ENCODE measurements around the gene RPL18. TPM values are rescaled to one million over a fixed set of nuclear protein-coding genes. Genes with fewer than 3 reads are reported as not detected.
"Not testable (repeated sequence)": the region's sequence is repeated elsewhere in the genome, so short reads cannot be mapped to it uniquely, and the experiment has no call there.

RPL18 gene
- polyA plus RNA-seq, 4 donors, result 2,041 to 3,184 (median 2,596) TPM

DNA sequence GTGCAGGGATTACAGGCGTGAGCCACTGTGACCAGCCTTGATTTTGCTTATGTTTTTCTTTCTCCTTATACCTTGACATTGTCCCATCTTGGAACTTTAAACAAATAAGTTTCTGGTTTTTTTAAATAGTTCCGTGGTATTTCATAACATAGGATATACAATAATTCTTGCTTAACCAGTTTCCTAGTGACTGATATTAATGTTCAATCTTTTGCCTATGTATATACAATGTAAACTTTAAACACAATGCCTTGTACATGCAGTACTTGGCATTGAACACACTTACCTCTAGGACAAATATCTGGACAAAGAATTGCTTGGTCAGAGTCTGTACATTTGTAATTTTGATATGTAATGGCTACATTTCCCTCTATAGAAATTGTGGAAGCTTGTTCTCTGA, 36.8 kb downstream of the RPL18 start:
- Histone ChIP-seq H3K27ac (ENCODE audit: low read depth in 1 of 3, low read length in 2 of 3) (no peak overlapping the region), H3K4me3 (ENCODE audit: low read depth in 1 of 3, low read length in 3 of 3) (no peak overlapping the region), H3K36me3 (ENCODE audit: control insufficient read depth in 3 of 3, insufficient read depth in 2 of 3, low read depth in 1 of 3, low read length in 3 of 3) (no peaks in the 10 kb centered on the region), H3K9me3 (ENCODE audit: control insufficient read depth in 2 of 2, insufficient read depth in 1 of 2, low read depth in 1 of 2, low read length in 1 of 2) (peaks cover 0 to 8% of the 10 kb centered on the region in 2 donors), H3K4me1 (ENCODE audit: control insufficient read depth in 3 of 3, insufficient read depth in 2 of 3, low read depth in 1 of 3, low read length in 2 of 3) (peaks cover 0 to 3% (median 0%) of the 10 kb centered on the region in 3 donors), H3K27me3 (ENCODE audit: control insufficient read depth in 3 of 3, insufficient read depth in 3 of 3, low read length in 3 of 3) (no peaks in the 10 kb centered on the region)
- DNase-seq (no peak), FAIRE-seq (no peak)
- 64 to 75% (median 72%) methylated on average over 2 of the region's 2 CpGs for whole genome bisulfite sequencing, 3 donors

DNA sequence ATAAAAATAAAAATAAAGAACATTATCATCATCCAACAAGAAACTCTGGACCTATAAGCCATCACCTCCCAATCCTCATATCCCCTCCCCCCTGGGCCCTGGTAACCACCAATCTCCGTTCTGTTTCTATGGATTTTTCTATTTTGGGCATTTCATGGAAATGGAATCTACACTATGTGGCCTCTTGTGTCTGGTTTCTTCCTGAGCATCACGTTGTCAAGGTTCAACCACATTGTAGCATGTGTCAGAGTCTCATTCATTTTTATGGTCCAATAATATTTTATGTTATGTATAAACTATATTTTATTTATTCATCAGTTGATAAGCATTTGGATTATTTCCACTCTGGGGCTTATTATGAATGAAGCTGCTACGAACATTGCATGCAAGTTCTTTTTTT, 40.1 kb downstream of the RPL18 start:
- peak in 1 of 2 donors; percentile 36 for DNase-seq

DNA sequence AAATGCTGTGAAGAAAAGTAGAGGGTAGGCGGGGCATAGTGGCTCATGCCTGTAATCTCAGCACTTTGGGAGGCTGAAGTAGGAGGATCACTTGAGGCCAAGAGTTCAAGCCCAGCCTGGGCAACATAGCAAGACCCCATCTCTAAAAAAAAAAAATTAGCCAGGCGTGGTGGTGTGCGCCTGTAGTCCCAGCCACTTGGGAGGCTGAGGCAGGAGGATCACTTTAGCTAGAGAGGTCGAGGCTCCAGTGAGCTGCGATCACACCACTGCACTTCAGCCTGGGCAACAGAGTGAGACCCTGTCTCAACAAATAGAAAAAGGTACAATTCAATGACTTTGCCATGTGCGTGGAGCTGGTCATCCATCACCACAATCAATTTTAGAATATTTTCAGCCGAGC, 41.1 kb downstream of the RPL18 start:
- H3K27me3 ChIP-seq (ENCODE audit: control insufficient read depth in 3 of 3, insufficient read depth in 3 of 3, low read length in 3 of 3); H3K9me3 ChIP-seq (ENCODE audit: control insufficient read depth in 2 of 2, insufficient read depth in 1 of 2, low read depth in 1 of 2, low read length in 1 of 2); H3K4me3 ChIP-seq (ENCODE audit: low read depth in 1 of 3, low read length in 3 of 3); H3K36me3 ChIP-seq (ENCODE audit: control insufficient read depth in 3 of 3, insufficient read depth in 2 of 3, low read depth in 1 of 3, low read length in 3 of 3); H3K4me1 ChIP-seq (ENCODE audit: control insufficient read depth in 3 of 3, insufficient read depth in 2 of 3, low read depth in 1 of 3, low read length in 2 of 3); DNase-seq; H3K27ac ChIP-seq (ENCODE audit: low read depth in 1 of 3, low read length in 2 of 3); FAIRE-seq: not testable (repeated sequence)
- 88 to 91% (median 90%) methylated on average over 7 of the region's 7 CpGs for WGBS, 3 donors

More for the DNA sequence above, 40.1 kb downstream of the RPL18 start:
- H3K4me1 ChIP-seq (ENCODE audit: control insufficient read depth in 3 of 3, insufficient read depth in 2 of 3, low read depth in 1 of 3, low read length in 2 of 3), result peaks cover 0 to under 1% (median 0%) of the 10 kb centered on the region in 3 donors
- 24 to 32% (median 32%) methylated on average over 3 of the region's 3 CpGs for WGBS, 3 donors
- H3K27me3 ChIP-seq (ENCODE audit: control insufficient read depth in 3 of 3, insufficient read depth in 3 of 3, low read length in 3 of 3), result no peaks in the 10 kb centered on the region
- FAIRE-seq, result no peak
- no peak overlapping the region for H3K27ac ChIP-seq (ENCODE audit: low read depth in 1 of 3, low read length in 2 of 3)
- no peak overlapping the region for H3K4me3 ChIP-seq (ENCODE audit: low read depth in 1 of 3, low read length in 3 of 3)
- no peaks in the 10 kb centered on the region for H3K9me3 ChIP-seq (ENCODE audit: control insufficient read depth in 2 of 2, insufficient read depth in 1 of 2, low read depth in 1 of 2, low read length in 1 of 2)
- H3K36me3 ChIP-seq (ENCODE audit: control insufficient read depth in 3 of 3, insufficient read depth in 2 of 3, low read depth in 1 of 3, low read length in 3 of 3), result no peaks in the 10 kb centered on the region

DNA sequence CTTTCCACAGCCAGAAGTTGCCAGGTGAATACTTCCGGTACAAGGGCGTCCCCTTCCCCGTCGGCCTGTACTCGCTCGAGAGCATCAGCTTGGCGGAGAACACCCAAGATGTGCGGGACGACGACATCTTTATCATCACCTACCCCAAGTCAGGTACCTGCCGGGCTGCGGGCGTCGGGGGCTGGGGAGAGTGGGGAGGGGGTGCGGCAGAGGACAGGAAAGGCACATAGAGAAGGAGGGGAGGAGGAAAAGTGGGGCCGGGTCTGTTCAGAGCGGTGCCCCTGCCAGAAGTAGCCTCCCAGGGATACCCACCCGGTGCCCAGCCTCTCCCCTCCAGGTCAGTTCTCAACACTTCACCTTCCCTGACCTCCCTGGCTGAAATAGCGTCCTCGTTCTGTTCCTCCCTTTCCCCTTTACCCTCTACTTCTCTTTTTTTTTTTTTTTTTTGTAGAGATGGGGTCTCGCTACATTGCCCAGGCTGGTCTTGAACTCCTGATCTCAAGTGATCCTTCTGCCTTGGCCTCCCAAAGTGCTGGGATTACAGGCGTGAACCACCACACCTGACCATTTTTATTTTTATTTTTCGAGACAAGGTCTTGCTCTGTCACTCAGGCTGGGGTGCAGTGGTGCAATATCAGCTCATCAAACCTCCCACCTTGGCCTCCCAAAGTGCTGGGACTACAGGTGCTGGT, 42.9 kb downstream of the RPL18 start:
- Histone ChIP-seq H3K9me3 (ENCODE audit: control insufficient read depth in 2 of 2, insufficient read depth in 1 of 2, low read depth in 1 of 2, low read length in 1 of 2) (no peaks in the 10 kb centered on the region), H3K27me3 (ENCODE audit: control insufficient read depth in 3 of 3, insufficient read depth in 3 of 3, low read length in 3 of 3) (no peaks in the 10 kb centered on the region), H3K4me3 (ENCODE audit: low read depth in 1 of 3, low read length in 3 of 3) (no peak overlapping the region), H3K27ac (ENCODE audit: low read depth in 1 of 3, low read length in 2 of 3) (no peak overlapping the region), H3K36me3 (ENCODE audit: control insufficient read depth in 3 of 3, insufficient read depth in 2 of 3, low read depth in 1 of 3, low read length in 3 of 3) (no peaks in the 10 kb centered on the region), H3K4me1 (ENCODE audit: control insufficient read depth in 3 of 3, insufficient read depth in 2 of 3, low read depth in 1 of 3, low read length in 2 of 3) (no peaks in the 10 kb centered on the region)
- no peak for DNase-seq
- no peak for FAIRE-seq
- 82 to 92% (median 91%) methylated on average over 16 to 23 of the region's 23 CpGs for WGBS, 3 donors

DNA sequence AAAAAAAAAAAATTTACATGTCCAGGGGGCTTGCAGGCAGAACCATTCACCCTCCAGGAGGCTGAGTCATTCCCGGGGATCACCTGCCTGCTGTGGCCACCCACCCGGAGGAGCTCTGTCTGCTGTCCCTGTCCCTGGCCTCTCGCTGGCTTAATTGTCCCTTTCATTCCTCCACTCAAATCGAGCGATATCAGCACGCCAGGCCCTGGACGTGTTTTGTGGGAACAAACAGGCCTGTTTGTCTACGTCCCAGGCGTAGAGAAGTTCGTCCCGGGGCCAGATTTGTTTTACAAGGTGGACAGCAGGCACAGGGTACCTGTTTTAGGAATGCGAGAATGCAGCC, 45.8 kb downstream of the RPL18 start:
- H3K36me3 ChIP-seq (ENCODE audit: control insufficient read depth in 3 of 3, insufficient read depth in 2 of 3, low read depth in 1 of 3, low read length in 3 of 3), result no peaks in the 10 kb centered on the region
- H3K9me3 ChIP-seq (ENCODE audit: control insufficient read depth in 2 of 2, insufficient read depth in 1 of 2, low read depth in 1 of 2, low read length in 1 of 2), result no peaks in the 10 kb centered on the region
- FAIRE-seq (no peak), DNase-seq (no peak)
- peaks cover 0 to 1% (median 0%) of the 10 kb centered on the region in 3 donors for H3K4me1 ChIP-seq (ENCODE audit: control insufficient read depth in 3 of 3, insufficient read depth in 2 of 3, low read depth in 1 of 3, low read length in 2 of 3)
- H3K27ac ChIP-seq (ENCODE audit: low read depth in 1 of 3, low read length in 2 of 3), result no peak overlapping the region
- peaks cover 0 to 5% (median 0%) of the 10 kb centered on the region in 3 donors for H3K27me3 ChIP-seq (ENCODE audit: control insufficient read depth in 3 of 3, insufficient read depth in 3 of 3, low read length in 3 of 3)
- 77 to 87% (median 79%) methylated on average over 12 of the region's 12 CpGs for WGBS, 3 donors
- no peak overlapping the region for H3K4me3 ChIP-seq (ENCODE audit: low read depth in 1 of 3, low read length in 3 of 3)

DNA sequence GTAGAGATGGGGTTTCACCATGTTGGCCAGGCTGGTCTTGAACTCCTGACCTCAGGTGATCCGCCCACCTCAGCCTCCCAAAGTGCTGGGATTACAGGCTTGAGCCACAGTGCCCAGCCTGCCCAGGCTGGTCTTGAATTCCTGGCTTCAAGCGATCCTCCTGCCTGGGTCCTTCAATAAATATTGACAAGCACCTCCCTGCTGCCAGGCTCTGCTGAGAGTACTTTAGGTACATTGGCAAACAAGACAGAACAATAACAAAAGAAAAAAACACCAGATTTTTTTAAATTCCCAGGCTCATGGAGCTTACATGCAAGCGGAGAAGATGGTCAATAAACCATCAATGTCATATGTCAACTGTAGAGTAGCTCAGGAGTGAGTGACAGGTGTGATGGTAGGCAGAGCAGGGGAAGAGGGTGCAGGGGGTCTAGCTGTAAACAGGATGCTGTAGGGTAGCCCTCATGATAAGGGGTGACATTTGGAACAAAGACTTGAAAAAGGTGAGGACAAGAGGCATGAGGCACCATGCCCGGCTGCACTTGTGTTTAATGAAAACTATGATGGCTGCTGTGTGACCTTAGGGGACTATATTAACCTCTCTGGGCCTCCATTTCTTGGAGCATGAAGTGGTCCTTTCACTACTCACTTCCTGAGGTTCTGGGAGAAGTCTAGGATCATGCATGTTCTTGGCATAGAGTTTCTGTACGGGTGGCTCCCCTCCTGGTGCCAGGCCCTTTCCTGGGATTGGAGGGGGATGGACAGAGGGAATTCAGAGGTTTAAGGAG, 47.4 kb downstream of the RPL18 start:
- no peaks in the 10 kb centered on the region for H3K9me3 ChIP-seq (ENCODE audit: control insufficient read depth in 2 of 2, insufficient read depth in 1 of 2, low read depth in 1 of 2, low read length in 1 of 2)
- no peak overlapping the region for H3K27ac ChIP-seq (ENCODE audit: low read depth in 1 of 3, low read length in 2 of 3)
- no peak overlapping the region for H3K4me3 ChIP-seq (ENCODE audit: low read depth in 1 of 3, low read length in 3 of 3)
- peaks cover 0 to 1% (median 0%) of the 10 kb centered on the region in 3 donors for H3K4me1 ChIP-seq (ENCODE audit: control insufficient read depth in 3 of 3, insufficient read depth in 2 of 3, low read depth in 1 of 3, low read length in 2 of 3)
- DNase-seq (no peak), FAIRE-seq (no peak)
- no peaks in the 10 kb centered on the region for H3K36me3 ChIP-seq (ENCODE audit: control insufficient read depth in 3 of 3, insufficient read depth in 2 of 3, low read depth in 1 of 3, low read length in 3 of 3)
- 61 to 68% (median 64%) methylated on average over 4 to 5 of the region's 5 CpGs for WGBS, 3 donors
- peaks cover 0 to 5% (median 0%) of the 10 kb centered on the region in 3 donors for H3K27me3 ChIP-seq (ENCODE audit: control insufficient read depth in 3 of 3, insufficient read depth in 3 of 3, low read length in 3 of 3)

DNA sequence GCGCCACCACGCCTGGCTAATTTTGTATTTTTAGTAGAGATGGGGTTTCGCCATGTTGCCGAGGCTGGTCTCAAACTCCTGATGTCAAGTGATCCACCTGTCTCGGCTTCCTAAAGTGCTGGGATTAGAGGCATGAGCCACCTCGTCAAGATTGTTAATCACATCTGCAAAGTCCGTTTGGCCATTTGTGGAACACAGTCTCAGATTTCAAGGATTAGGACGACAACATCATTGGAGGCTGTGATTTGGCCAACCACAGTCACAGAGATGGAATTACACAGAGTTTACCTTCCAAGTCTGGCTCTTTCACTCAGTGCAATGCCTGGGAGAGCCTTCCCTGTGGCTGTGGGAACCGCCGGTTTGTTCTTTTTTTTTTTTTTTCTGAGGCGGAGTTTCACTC, 49.2 kb downstream of the RPL18 start:
- Histone ChIP-seq H3K4me3 (ENCODE audit: low read depth in 1 of 3, low read length in 3 of 3) (no peak overlapping the region), H3K36me3 (ENCODE audit: control insufficient read depth in 3 of 3, insufficient read depth in 2 of 3, low read depth in 1 of 3, low read length in 3 of 3) (no peaks in the 10 kb centered on the region), H3K27ac (ENCODE audit: low read depth in 1 of 3, low read length in 2 of 3) (no peak overlapping the region), H3K4me1 (ENCODE audit: control insufficient read depth in 3 of 3, insufficient read depth in 2 of 3, low read depth in 1 of 3, low read length in 2 of 3) (peaks cover 0 to 1% (median 0%) of the 10 kb centered on the region in 3 donors), H3K9me3 (ENCODE audit: control insufficient read depth in 2 of 2, insufficient read depth in 1 of 2, low read depth in 1 of 2, low read length in 1 of 2) (no peaks in the 10 kb centered on the region), H3K27me3 (ENCODE audit: control insufficient read depth in 3 of 3, insufficient read depth in 3 of 3, low read length in 3 of 3) (peaks cover 0 to 5% (median 0%) of the 10 kb centered on the region in 3 donors)
- DNase-seq (no peak), FAIRE-seq (no peak)
- 64 to 85% (median 79%) methylated on average over 11 of the region's 11 CpGs for WGBS, 3 donors

DNA sequence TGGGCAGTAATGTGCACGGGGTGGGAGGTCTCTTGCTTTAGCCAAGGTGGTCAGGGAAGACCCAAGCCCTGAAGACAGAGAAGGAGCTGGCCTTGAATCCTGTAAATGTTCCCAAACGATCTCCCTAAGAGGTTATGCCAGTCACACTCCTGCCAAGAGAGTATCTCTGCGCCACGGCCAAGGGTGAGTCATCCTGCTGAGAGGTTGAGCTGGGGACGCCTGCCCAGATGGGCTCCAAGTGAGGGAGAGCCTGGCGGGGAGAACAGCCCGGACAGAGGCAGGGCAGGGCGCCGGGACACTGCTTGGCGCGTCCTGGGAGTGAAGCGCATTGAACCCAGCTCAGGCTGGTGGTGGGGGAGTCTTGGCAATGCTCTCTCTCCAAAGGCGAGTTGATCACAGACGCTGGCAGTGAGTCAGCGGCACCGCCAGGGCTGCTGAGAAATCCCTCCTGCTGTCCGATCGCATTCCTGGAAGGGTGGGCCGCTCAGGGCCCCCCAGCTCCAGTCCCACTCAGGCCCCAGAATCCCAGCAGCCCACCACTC, 50.6 kb downstream of the RPL18 start:
- H3K27ac ChIP-seq (ENCODE audit: low read depth in 1 of 3, low read length in 2 of 3), result peak overlapping the region in 1 of 3 donors; percentile 48
- 5 to 7% (median 6%) methylated on average over 14 to 19 of the region's 19 CpGs for WGBS, 3 donors
- no peak overlapping the region for H3K4me3 ChIP-seq (ENCODE audit: low read depth in 1 of 3, low read length in 3 of 3)
- peaks cover 0 to 1% (median 0%) of the 10 kb centered on the region in 3 donors for H3K4me1 ChIP-seq (ENCODE audit: control insufficient read depth in 3 of 3, insufficient read depth in 2 of 3, low read depth in 1 of 3, low read length in 2 of 3)
- DNase-seq, result peak; percentile 58 to 88
- peaks cover 0 to 5% (median 0%) of the 10 kb centered on the region in 3 donors for H3K27me3 ChIP-seq (ENCODE audit: control insufficient read depth in 3 of 3, insufficient read depth in 3 of 3, low read length in 3 of 3)
- H3K36me3 ChIP-seq (ENCODE audit: control insufficient read depth in 3 of 3, insufficient read depth in 2 of 3, low read depth in 1 of 3, low read length in 3 of 3), result no peaks in the 10 kb centered on the region
- no peaks in the 10 kb centered on the region for H3K9me3 ChIP-seq (ENCODE audit: control insufficient read depth in 2 of 2, insufficient read depth in 1 of 2, low read depth in 1 of 2, low read length in 1 of 2)
- no peak for FAIRE-seq

Data from small intestine (tissue), 7 donors.